GM12878 (cell line): Measurements from ENCODE around the gene CCDC144A.

Experiments used
- POLR2A ChIP-seq: IDR thresholded peaks from 2 replicates; pipeline ENCODE4 v1.6.1; 2011; ENCODE audit warnings: low read depth, mild to moderate bottlenecking, low read length
- SMAD5 ChIP-seq: IDR thresholded peaks from 2 replicates; pipeline ENCODE4 v1.6.1; 2016; ENCODE audit warnings: antibody characterized with exemption, low read depth
- STAT3 ChIP-seq: IDR thresholded peaks from 2 replicates; pipeline ENCODE4 v1.6.1; 2011; ENCODE audit warnings: low read depth, low read length, improper control_type of control experiment
- TF ChIP-seq, protein P1 (sequence below): IDR thresholded peaks from 2 replicates; pipeline ENCODE4 v1.6.1; 2012; ENCODE audit warnings: mild to moderate bottlenecking, low read depth, low read length
- TF ChIP-seq, protein P2 (sequence below), 3 experiments: IDR thresholded peaks in 2 of 3; conservative IDR thresholded peaks in 1 of 3; 2 replicates each; pipeline ENCODE4 v1.5.1; 2011; ENCODE audit warnings: low read depth in 3 of 3, low read length in 3 of 3, mild to moderate bottlenecking in 3 of 3, control low read depth in 2 of 3, moderate library complexity in 2 of 3, inconsistent platforms in 1 of 3, mixed read lengths in 1 of 3; ENCODE audit not compliant: control insufficient read depth in 2 of 3, insufficient read depth in 1 of 3; ENCODE audit errors: extremely low read depth in 1 of 3
- TF ChIP-seq, protein P3 (sequence below): fragments of 450-650 bp; IDR thresholded peaks from 2 replicates; pipeline ENCODE4 v1.6.1; 2017; ENCODE audit warnings: mild to moderate bottlenecking

DNA sequence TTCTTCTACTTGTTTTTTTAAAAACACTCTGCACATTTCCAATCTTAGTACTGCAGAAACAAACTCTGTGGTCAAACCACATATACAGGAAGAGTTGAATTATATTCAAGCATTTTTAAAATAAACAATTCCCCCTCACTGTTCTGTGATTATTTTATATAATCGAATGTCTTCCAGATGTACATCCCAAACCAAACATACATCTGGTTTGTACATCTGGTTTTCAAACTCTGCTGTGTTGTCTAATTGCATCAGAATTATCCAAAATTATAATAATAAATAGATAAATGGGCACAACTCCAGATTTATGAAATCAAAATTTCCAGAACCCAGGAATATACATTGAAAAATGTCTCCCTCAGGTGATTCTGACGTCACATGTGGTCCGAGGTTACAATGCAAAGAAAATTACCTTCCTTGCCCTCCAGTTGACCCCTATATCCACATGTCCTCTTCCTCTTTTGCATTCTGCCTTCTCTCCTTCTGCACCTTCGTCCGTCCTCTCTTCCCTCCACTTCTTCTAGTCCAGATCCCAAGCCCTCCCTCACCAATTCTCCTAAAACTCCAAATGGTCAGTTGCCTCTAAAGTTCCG lies 13.3 kb upstream of the CCDC144A start:
- TF ChIP-seq, protein P1, sequence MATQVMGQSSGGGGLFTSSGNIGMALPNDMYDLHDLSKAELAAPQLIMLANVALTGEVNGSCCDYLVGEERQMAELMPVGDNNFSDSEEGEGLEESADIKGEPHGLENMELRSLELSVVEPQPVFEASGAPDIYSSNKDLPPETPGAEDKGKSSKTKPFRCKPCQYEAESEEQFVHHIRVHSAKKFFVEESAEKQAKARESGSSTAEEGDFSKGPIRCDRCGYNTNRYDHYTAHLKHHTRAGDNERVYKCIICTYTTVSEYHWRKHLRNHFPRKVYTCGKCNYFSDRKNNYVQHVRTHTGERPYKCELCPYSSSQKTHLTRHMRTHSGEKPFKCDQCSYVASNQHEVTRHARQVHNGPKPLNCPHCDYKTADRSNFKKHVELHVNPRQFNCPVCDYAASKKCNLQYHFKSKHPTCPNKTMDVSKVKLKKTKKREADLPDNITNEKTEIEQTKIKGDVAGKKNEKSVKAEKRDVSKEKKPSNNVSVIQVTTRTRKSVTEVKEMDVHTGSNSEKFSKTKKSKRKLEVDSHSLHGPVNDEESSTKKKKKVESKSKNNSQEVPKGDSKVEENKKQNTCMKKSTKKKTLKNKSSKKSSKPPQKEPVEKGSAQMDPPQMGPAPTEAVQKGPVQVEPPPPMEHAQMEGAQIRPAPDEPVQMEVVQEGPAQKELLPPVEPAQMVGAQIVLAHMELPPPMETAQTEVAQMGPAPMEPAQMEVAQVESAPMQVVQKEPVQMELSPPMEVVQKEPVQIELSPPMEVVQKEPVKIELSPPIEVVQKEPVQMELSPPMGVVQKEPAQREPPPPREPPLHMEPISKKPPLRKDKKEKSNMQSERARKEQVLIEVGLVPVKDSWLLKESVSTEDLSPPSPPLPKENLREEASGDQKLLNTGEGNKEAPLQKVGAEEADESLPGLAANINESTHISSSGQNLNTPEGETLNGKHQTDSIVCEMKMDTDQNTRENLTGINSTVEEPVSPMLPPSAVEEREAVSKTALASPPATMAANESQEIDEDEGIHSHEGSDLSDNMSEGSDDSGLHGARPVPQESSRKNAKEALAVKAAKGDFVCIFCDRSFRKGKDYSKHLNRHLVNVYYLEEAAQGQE: no peak
- TF ChIP-seq POLR2A: no peak
- TF ChIP-seq, protein P2, sequence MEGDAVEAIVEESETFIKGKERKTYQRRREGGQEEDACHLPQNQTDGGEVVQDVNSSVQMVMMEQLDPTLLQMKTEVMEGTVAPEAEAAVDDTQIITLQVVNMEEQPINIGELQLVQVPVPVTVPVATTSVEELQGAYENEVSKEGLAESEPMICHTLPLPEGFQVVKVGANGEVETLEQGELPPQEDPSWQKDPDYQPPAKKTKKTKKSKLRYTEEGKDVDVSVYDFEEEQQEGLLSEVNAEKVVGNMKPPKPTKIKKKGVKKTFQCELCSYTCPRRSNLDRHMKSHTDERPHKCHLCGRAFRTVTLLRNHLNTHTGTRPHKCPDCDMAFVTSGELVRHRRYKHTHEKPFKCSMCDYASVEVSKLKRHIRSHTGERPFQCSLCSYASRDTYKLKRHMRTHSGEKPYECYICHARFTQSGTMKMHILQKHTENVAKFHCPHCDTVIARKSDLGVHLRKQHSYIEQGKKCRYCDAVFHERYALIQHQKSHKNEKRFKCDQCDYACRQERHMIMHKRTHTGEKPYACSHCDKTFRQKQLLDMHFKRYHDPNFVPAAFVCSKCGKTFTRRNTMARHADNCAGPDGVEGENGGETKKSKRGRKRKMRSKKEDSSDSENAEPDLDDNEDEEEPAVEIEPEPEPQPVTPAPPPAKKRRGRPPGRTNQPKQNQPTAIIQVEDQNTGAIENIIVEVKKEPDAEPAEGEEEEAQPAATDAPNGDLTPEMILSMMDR (IDR thresholded peaks at IDR 0.05 in 2 of 3, conservative IDR thresholded peaks at IDR 0.05 in 1 of 3; ENCODE audit: control insufficient read depth in 2 of 3, extremely low read depth in 1 of 3, insufficient read depth in 1 of 3, low read depth in 3 of 3, low read length in 3 of 3): no peak
- TF ChIP-seq, protein P3, sequence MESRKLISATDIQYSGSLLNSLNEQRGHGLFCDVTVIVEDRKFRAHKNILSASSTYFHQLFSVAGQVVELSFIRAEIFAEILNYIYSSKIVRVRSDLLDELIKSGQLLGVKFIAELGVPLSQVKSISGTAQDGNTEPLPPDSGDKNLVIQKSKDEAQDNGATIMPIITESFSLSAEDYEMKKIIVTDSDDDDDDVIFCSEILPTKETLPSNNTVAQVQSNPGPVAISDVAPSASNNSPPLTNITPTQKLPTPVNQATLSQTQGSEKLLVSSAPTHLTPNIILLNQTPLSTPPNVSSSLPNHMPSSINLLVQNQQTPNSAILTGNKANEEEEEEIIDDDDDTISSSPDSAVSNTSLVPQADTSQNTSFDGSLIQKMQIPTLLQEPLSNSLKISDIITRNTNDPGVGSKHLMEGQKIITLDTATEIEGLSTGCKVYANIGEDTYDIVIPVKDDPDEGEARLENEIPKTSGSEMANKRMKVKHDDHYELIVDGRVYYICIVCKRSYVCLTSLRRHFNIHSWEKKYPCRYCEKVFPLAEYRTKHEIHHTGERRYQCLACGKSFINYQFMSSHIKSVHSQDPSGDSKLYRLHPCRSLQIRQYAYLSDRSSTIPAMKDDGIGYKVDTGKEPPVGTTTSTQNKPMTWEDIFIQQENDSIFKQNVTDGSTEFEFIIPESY: no peak
- TF ChIP-seq STAT3: no peak
- TF ChIP-seq SMAD5: no peak
